GM19035 (cell line): Measurements from ENCODE around the gene C22orf39.

Experiments
- ATAC-seq: cut with Tn5 transposase; IDR thresholded peaks from one replicate; pipeline ENCODE4 v1.9.1; 2021; ENCODE audit not compliant: unreplicated experiment

C22orf39 gene

GRCh38 chr22:19477321-19478044 is 30.0 kb upstream of the C22orf39 start:
- no peak for ATAC-seq

- no peak for ATAC-seq
These were observed 28.5 kb upstream of the C22orf39 start for GRCh38 chr22:19476023-19476422.

GRCh38 chr22:19473578-19473977 is 26.1 kb upstream of the C22orf39 start:
- ATAC-seq: no peak

- ATAC-seq: no peak
These were observed 24.7 kb upstream of the C22orf39 start for GRCh38 chr22:19472233-19472632.

- no peak for ATAC-seq
These were observed 24.1 kb upstream of the C22orf39 start for GRCh38 chr22:19471572-19471971.

- ATAC-seq: no peak
These were observed 22.5 kb upstream of the C22orf39 start for GRCh38 chr22:19470010-19470409.

- no peak for ATAC-seq
These were observed 21.9 kb upstream of the C22orf39 start for GRCh38 chr22:19469421-19469820.

- ATAC-seq: no peak
These were observed 20.4 kb upstream of the C22orf39 start for GRCh38 chr22:19467912-19468311.

- no peak for ATAC-seq
These were observed 19.6 kb upstream of the C22orf39 start for GRCh38 chr22:19466848-19467752.

- ATAC-seq: no peak
These were observed 18.7 kb upstream of the C22orf39 start for GRCh38 chr22:19466126-19466716.

- no peak for ATAC-seq
These were observed 17.5 kb upstream of the C22orf39 start for GRCh38 chr22:19464975-19465374.

- ATAC-seq: no peak
These were observed 17.0 kb upstream of the C22orf39 start for GRCh38 chr22:19464546-19464945.

- ATAC-seq: no peak
These were observed 16.3 kb upstream of the C22orf39 start for GRCh38 chr22:19463491-19464469.

- no peak for ATAC-seq
These were observed 15.5 kb upstream of the C22orf39 start for GRCh38 chr22:19463008-19463407.

- ATAC-seq: no peak
These were observed 14.0 kb upstream of the C22orf39 start for GRCh38 chr22:19461506-19461905.

- ATAC-seq: no peak
These were observed 12.5 kb upstream of the C22orf39 start for GRCh38 chr22:19460036-19460435.

- ATAC-seq: no peak
These were observed 10.4 kb upstream of the C22orf39 start for GRCh38 chr22:19457828-19458428.

- ATAC-seq: no peak
These were observed 9.0 kb upstream of the C22orf39 start for GRCh38 chr22:19456541-19456940.

- no peak for ATAC-seq
These were observed 8.3 kb upstream of the C22orf39 start for GRCh38 chr22:19455585-19456370.
